GM23338 (cell line): Measurements from ENCODE around the gene SLC26A1. TPM values are rescaled to one million over a fixed set of nuclear protein-coding genes. Genes with fewer than 3 reads are reported as not detected.

Experiments used
- ATAC-seq: fragments of 200-7000 bp; cut with Tn5 transposase; 3 replicates; pipeline ENCODE4 v1.9.1; 2020
- DNase-seq: peaks from one replicate; pipeline ENCODE4 v3.0.0-alpha.2; 2015; ENCODE audit warnings: low spot score
- H2AFZ ChIP-seq: fragments of 200-600 bp; sonication (generic); 2 replicates; pipeline ENCODE4 v1.8.0; 2016; ENCODE audit warnings: antibody characterized with exemption, mild to moderate bottlenecking, moderate library complexity
- H3F3A ChIP-seq: fragments of 200-600 bp; sonication (generic); replicated peaks from 2 replicates; pipeline ENCODE4 v1.8.0; 2017; ENCODE audit warnings: antibody characterized with exemption, mixed run types, low read depth
- H3K27ac ChIP-seq: fragments of 200-600 bp; sonication (generic); 2 replicates; pipeline ENCODE4 v1.6.1; 2016; ENCODE audit warnings: low read depth
- H3K27me3 ChIP-seq: fragments of 200-600 bp; sonication (generic); 2 replicates; pipeline ENCODE4 v1.8.0; 2016; ENCODE audit warnings: mild to moderate bottlenecking, mixed run types, moderate library complexity; ENCODE audit not compliant: insufficient read depth
- H3K36me3 ChIP-seq: fragments of 200-600 bp; sonication (generic); 2 replicates; pipeline ENCODE4 v1.8.0; 2016; ENCODE audit warnings: mild to moderate bottlenecking; ENCODE audit not compliant: insufficient read depth
- H3K4me1 ChIP-seq: fragments of 200-600 bp; sonication (generic); 2 replicates; pipeline ENCODE4 v1.8.0; 2016; ENCODE audit warnings: mild to moderate bottlenecking, moderate library complexity; ENCODE audit not compliant: insufficient read depth
- H3K4me2 ChIP-seq: fragments of 200-600 bp; sonication (generic); 2 replicates; pipeline ENCODE4 v1.7.1; 2017; ENCODE audit warnings: mixed run types
- H3K4me3 ChIP-seq: fragments of 200-600 bp; sonication (generic); 2 replicates; pipeline ENCODE4 v1.6.1; 2016; ENCODE audit warnings: mixed run types
- H3K79me2 ChIP-seq: fragments of 200-600 bp; sonication (generic); replicated peaks from 2 replicates; pipeline ENCODE4 v1.8.0; 2017; ENCODE audit warnings: mild to moderate bottlenecking; ENCODE audit not compliant: insufficient read depth
- H3K9me2 ChIP-seq: fragments of 200-600 bp; sonication (generic); 2 replicates; pipeline ENCODE4 v1.8.0; 2017; ENCODE audit not compliant: insufficient read depth
- H4K20me1 ChIP-seq: fragments of 200-600 bp; sonication (generic); replicated peaks from 2 replicates; pipeline ENCODE4 v1.8.0; 2017; ENCODE audit warnings: mild to moderate bottlenecking; ENCODE audit not compliant: insufficient read depth
- H3K27ac Mint-ChIP-seq: 2 replicates; pipeline ENCODE4 v1.8.0; 2020; ENCODE audit warnings: inconsistent platforms, mild to moderate bottlenecking, moderate library complexity, mixed read lengths
- H3K27me3 Mint-ChIP-seq: 3 replicates; pipeline ENCODE4 v1.8.0; 2022; ENCODE audit warnings: low read depth, mild to moderate bottlenecking, moderate library complexity, mixed read lengths, inconsistent platforms; ENCODE audit not compliant: insufficient read depth, poor library complexity
- H3K36me3 Mint-ChIP-seq: 3 replicates; pipeline ENCODE4 v1.8.0; 2021; ENCODE audit warnings: low read depth, mild to moderate bottlenecking, inconsistent platforms, moderate library complexity, mixed read lengths
- H3K4me1 Mint-ChIP-seq: 3 replicates; pipeline ENCODE4 v1.8.0; 2020; ENCODE audit warnings: mild to moderate bottlenecking, inconsistent platforms, mixed read lengths
- H3K4me3 Mint-ChIP-seq: 3 replicates; pipeline ENCODE4 v1.8.0; 2021; ENCODE audit warnings: moderate library complexity, mild to moderate bottlenecking, inconsistent platforms, mixed read lengths
- H3K9me3 Mint-ChIP-seq: 3 replicates; pipeline ENCODE4 v1.8.0; 2020; ENCODE audit warnings: moderate library complexity, mild to moderate bottlenecking, inconsistent platforms, mixed read lengths
- CREB1 ChIP-seq: fragments of 250-450 bp; sonication (Bioruptor Pico); IDR thresholded peaks from 2 replicates; pipeline ENCODE4 v1.5.0; 2020; ENCODE audit warnings: low read depth, mild to moderate bottlenecking, moderate library complexity
- CTCF ChIP-seq, 2 experiments: fragments of 200-600 bp in 1 of 2; sonication (generic) in 1 of 2; conservative IDR thresholded peaks; 2 replicates each; pipeline versions ENCODE4 v1.5.1 to v1.6.1; 2016 to 2017; ENCODE audit warnings: antibody characterized with exemption in 2 of 2, low read depth in 2 of 2, mild to moderate bottlenecking in 2 of 2, moderate library complexity in 1 of 2
- ETS1 ChIP-seq: IDR thresholded peaks from 2 replicates; pipeline ENCODE4 v1.6.1; 2016; ENCODE audit warnings: antibody characterized with exemption
- EZH2 ChIP-seq: fragments of 200-600 bp; sonication (generic); IDR thresholded peaks from one replicate; pipeline ENCODE4 v1.8.0; 2017; ENCODE audit warnings: antibody characterized with exemption, mild to moderate bottlenecking, low read depth; ENCODE audit not compliant: unreplicated experiment
- EZH2phosphoT487 ChIP-seq: fragments of 200-600 bp; sonication (generic); IDR thresholded peaks from one replicate; pipeline ENCODE4 v1.8.1; 2018; ENCODE audit warnings: antibody characterized with exemption; ENCODE audit not compliant: unreplicated experiment
- JUNB ChIP-seq: IDR thresholded peaks from one replicate; pipeline ENCODE4 v1.6.1; 2016; ENCODE audit warnings: antibody characterized with exemption; ENCODE audit not compliant: unreplicated experiment
- NANOG ChIP-seq: IDR thresholded peaks from 2 replicates; pipeline ENCODE4 v1.6.1; 2016; ENCODE audit warnings: antibody characterized with exemption, borderline replicate concordance
- POLR2AphosphoS5 ChIP-seq: IDR thresholded peaks from 2 replicates; pipeline ENCODE4 v1.6.1; 2016; ENCODE audit warnings: antibody characterized with exemption, low read depth
- STAT1 ChIP-seq: IDR thresholded peaks from one replicate; pipeline ENCODE4 v1.6.1; 2016; ENCODE audit warnings: antibody characterized with exemption; ENCODE audit not compliant: unreplicated experiment
- ZNF114 ChIP-seq: fragments of 250-450 bp; sonication (Bioruptor Pico); IDR thresholded peaks from 2 replicates; pipeline ENCODE4 v1.5.0; 2020; ENCODE audit warnings: mild to moderate bottlenecking, moderate library complexity
- ZNF331 ChIP-seq: fragments of 250-450 bp; sonication (Bioruptor Pico); IDR thresholded peaks from 2 replicates; pipeline ENCODE4 v1.5.0; 2020; ENCODE audit warnings: low read depth, mild to moderate bottlenecking, moderate library complexity
- ZNF462 ChIP-seq: fragments of 250-450 bp; sonication (Bioruptor Pico); IDR thresholded peaks from 2 replicates; pipeline ENCODE4 v1.5.0; 2020; ENCODE audit warnings: mild to moderate bottlenecking, moderate library complexity
- polyA plus RNA-seq: library from polyadenylated mRNA; unstranded; fragments of >200 nt; fragmentation: Nextera tagmentation; extraction: Ambion mirVana; gene quantifications from 2 replicates; pipeline ENCODE4 v1.2.1, GENCODE V29; 2016
- total RNA-seq: library from RNA; depleted of rRNA; stranded (reverse); fragments of >200 nt; shearing (Covaris generic); gene quantifications from 2 replicates; pipeline ENCODE4 v1.2.3, GENCODE V29; 2014

The SLC26A1 gene
- total and polyA plus RNA-seq, 2 experiments from 2014 or later, result 0.10 to 0.27 TPM

GRCh38 chr4:985123-985830, 7.9 kb downstream of the SLC26A1 start (continued):
- no peak for TF ChIP-seq ZNF462

- Histone ChIP-seq H2AFZ (peak overlapping the region; percentile 87; the same call in 1 of the 2 replicates), H3K9me2 (no peaks in the 10 kb centered on the region), H3F3A (peaks cover 9% of the 10 kb centered on the region; the same call in 1 of the 2 replicates), H3K79me2 (no peaks in the 10 kb centered on the region), H4K20me1 (no peaks in the 10 kb centered on the region), H3K27ac (no peak overlapping the region), H3K4me3 (peak overlapping the region; percentile 48), H3K4me1 (peaks cover 16% of the 10 kb centered on the region), H3K4me2 (peak overlapping the region; percentile 84), H3K27me3 (peaks cover 17% of the 10 kb centered on the region), H3K36me3 (no peaks in the 10 kb centered on the region)
- Mint-ChIP-seq H3K4me1 (peaks cover 2% of the 10 kb centered on the region; the same call in 2 of the 3 replicates), H3K36me3 (no peaks in the 10 kb centered on the region), H3K27ac (no peak overlapping the region), H3K27me3 (peaks cover 40% of the 10 kb centered on the region), H3K4me3 (peak overlapping the region; percentile 49), H3K9me3 (no peaks in the 10 kb centered on the region)
- TF ChIP-seq ZNF114 (CRISPR knock-in tag), result no peak
- no peak for TF ChIP-seq EZH2phosphoT487
- no peak for TF ChIP-seq NANOG
- no peak for TF ChIP-seq CTCF (conservative IDR thresholded peaks at IDR 0.05; ENCODE audit: low read depth in 2 of 2)
- no peak for TF ChIP-seq ETS1
- TF ChIP-seq POLR2AphosphoS5, result no peak
- TF ChIP-seq ZNF331 (CRISPR knock-in tag), result no peak
- no peak for TF ChIP-seq EZH2
- no peak for TF ChIP-seq STAT1
- no peak for TF ChIP-seq JUNB
- no peak for TF ChIP-seq CREB1 (CRISPR knock-in tag)
- no peak for ATAC-seq
- no peak for DNase-seq
Observed at GRCh38 chr4:984336-985054, 8.7 kb downstream of the SLC26A1 start.
